ENCODE results near the gene PTPN6. TPM values are rescaled to one million over a fixed set of nuclear protein-coding genes. Genes with fewer than 3 reads are reported as not detected.

The PTPN6 gene
- polyA plus RNA-seq, 1 experiment, result 0.10 TPM

DNA sequence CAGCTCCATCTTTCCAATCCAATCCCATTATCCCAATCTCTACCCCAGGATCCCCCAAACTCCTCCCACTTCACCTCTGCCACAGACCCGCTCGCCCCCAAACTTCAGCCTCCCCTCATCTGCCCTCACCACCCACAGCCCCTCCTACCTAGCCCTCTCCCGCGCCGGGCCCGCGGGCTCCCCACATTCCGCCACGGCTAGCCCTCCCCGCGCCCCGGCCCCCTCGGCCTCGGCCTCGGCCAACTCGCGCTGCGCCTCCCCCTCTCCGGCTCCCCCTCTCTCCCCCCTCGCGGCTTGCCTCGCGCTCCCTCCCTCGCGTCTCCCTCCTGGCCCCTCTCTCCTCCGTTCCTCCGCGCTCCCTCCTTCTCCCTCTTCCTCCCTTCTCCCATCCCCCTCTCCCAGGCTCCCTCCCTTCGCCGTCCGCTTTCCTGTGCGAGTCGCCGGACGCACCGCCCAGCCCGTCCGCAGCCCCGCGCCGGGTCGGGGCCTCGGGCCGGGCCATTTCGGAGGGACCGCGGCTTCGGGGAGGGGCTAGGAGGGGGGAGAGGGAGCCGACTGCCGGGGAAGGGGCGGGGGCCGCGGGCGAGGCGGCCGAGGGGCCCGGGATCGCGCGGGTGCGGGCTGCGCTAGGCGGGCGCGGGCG, 23.7 kb upstream of the PTPN6 start, which contains the start of gene ATN1:
Gene ATN1, plus strand, starts transcription at position 581 of the 643 bp plus-strand sequence. CDS start 6,043 bp downstream, outside the sequence.
- TF ChIP-seq, protein P1, sequence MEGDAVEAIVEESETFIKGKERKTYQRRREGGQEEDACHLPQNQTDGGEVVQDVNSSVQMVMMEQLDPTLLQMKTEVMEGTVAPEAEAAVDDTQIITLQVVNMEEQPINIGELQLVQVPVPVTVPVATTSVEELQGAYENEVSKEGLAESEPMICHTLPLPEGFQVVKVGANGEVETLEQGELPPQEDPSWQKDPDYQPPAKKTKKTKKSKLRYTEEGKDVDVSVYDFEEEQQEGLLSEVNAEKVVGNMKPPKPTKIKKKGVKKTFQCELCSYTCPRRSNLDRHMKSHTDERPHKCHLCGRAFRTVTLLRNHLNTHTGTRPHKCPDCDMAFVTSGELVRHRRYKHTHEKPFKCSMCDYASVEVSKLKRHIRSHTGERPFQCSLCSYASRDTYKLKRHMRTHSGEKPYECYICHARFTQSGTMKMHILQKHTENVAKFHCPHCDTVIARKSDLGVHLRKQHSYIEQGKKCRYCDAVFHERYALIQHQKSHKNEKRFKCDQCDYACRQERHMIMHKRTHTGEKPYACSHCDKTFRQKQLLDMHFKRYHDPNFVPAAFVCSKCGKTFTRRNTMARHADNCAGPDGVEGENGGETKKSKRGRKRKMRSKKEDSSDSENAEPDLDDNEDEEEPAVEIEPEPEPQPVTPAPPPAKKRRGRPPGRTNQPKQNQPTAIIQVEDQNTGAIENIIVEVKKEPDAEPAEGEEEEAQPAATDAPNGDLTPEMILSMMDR (IDR thresholded peaks at IDR 0.05; ENCODE audit: low read depth, low read length), result no peak
- peak within 1 kb of the TSS; percentile 68 for H3K4me3 ChIP-seq (ENCODE audit: low read depth, low read length)
- no peaks in the 10 kb centered on the region for H3K27me3 ChIP-seq (ENCODE audit: control insufficient read depth, insufficient read depth, low read length)
- POLR2A ChIA-PET, result interaction anchor here (0.7 to 3.0 kb wide), 7 partner anchors 10 to 58 kb away, joined by 4 to 21 read pairs (median 7); partner anchors contain the start of genes C12orf57, RNU7-1 and SPSB2
- no peaks in the 10 kb centered on the region for H3K9me3 ChIP-seq (ENCODE audit: control insufficient read depth, insufficient read depth, low read length)
- DNase-seq (ENCODE audit: low read depth, low spot score), result peak; percentile 47
- CTCF ChIA-PET, result interaction anchor here (0.6 to 3.9 kb wide), 7 partner anchors 11 to 1155 kb away, joined by 3 to 49 read pairs (median 8); partner anchors contain the start of genes NECAP1 and SPSB2
- peak within 1 kb of the TSS; percentile 90 for H3K27ac ChIP-seq (ENCODE audit: low read depth, low read length)

DNA sequence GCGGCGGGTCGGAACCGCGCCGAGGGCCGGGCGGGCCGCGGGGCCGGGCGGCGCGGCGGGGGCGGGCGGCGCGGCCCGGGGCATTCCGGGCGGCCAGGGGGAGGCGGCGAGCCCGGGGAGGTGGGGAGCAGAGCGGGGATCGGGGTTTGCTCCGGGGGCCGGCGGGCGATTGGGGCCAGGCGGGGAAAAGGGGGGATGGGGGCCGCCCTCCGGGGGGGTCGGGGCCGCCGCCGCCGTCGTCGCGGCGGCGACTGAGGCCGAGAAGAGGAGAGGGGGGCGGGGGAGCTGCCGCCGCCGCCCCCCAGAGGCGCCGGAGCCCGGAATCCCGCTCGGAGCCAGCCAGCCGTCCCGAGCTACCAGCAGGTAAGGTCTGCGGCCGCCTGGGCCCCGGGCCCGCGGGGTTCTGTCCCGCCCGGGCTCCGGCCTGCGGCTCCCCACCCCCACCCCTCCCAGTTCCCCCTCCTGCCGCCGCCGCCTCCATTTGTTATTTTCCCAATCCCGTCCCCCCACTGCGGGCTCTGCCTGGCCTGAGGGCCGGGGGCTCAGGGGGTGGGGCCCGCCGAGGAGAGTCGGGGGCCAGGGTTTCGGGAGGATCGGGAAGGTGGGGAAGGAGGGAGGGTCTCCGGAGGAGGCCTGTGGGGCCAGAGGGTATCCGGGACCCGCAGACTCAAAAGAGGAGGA, 23.0 kb upstream of the PTPN6 start:
- Histone ChIP-seq H3K27me3 (ENCODE audit: control insufficient read depth, insufficient read depth, low read length) (no peaks in the 10 kb centered on the region), H3K27ac (ENCODE audit: low read depth, low read length) (no peak overlapping the region), H3K4me3 (ENCODE audit: low read depth, low read length) (peak overlapping the region; percentile 68), H3K9me3 (ENCODE audit: control insufficient read depth, insufficient read depth, low read length) (no peaks in the 10 kb centered on the region)
- POLR2A ChIA-PET, result interaction anchor here (1.7 to 2.0 kb wide), 2 partner anchors 10 to 16 kb away, joined by 7 to 16 read pairs; partner anchors contain the start of genes C12orf57 and RNU7-1
- TF ChIP-seq, protein P1 (IDR thresholded peaks at IDR 0.05; ENCODE audit: low read depth, low read length), result no peak
- no peak for DNase-seq (ENCODE audit: low read depth, low spot score)
- CTCF ChIA-PET, result interaction anchor here (0.7 to 1.5 kb wide), 2 partner anchors 10 to 56 kb away, joined by 3 to 6 read pairs; no protein-coding TSS in a partner anchor

DNA sequence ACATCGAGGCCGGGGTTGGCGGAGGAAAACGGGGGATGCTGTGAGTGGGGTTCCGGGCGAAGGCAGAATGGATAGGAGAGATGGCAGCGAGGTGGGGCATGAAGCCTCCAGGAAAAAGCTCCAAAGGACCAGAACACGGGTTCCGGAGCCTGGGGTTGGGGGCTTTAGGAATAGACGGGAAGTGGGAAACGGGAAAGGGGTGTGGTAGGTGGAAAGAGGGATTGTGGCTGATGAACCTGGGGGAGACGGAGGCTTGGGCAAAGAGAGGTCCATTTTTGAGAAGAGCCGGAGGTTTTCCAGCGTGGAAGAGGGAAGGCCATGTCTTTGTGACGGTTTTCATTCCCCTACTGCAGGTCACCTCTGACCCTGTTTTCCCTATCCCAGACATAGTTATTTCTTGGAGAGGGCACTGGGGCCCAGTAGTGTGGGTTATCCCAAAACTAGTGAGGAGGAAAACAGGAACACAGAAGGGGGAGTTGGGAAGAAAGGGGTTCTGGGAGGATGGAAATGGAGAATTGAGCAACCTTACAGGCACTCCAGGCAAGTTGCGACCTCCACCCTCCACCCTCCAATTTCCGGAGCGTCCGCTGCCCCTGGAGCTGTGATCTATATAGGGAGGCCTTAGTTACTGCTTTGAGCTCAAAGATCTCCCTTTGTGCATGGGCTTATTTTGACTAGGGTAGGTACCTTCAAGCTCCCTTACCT, 22.3 kb upstream of the PTPN6 start:
- peak overlapping the region; percentile 68 for H3K4me3 ChIP-seq (ENCODE audit: low read depth, low read length)
- POLR2A ChIA-PET, result interaction anchor here (1.7 to 2.0 kb wide), 2 partner anchors 9 to 15 kb away, joined by 4 to 7 read pairs; partner anchors contain the start of genes C12orf57 and RNU7-1

DNA sequence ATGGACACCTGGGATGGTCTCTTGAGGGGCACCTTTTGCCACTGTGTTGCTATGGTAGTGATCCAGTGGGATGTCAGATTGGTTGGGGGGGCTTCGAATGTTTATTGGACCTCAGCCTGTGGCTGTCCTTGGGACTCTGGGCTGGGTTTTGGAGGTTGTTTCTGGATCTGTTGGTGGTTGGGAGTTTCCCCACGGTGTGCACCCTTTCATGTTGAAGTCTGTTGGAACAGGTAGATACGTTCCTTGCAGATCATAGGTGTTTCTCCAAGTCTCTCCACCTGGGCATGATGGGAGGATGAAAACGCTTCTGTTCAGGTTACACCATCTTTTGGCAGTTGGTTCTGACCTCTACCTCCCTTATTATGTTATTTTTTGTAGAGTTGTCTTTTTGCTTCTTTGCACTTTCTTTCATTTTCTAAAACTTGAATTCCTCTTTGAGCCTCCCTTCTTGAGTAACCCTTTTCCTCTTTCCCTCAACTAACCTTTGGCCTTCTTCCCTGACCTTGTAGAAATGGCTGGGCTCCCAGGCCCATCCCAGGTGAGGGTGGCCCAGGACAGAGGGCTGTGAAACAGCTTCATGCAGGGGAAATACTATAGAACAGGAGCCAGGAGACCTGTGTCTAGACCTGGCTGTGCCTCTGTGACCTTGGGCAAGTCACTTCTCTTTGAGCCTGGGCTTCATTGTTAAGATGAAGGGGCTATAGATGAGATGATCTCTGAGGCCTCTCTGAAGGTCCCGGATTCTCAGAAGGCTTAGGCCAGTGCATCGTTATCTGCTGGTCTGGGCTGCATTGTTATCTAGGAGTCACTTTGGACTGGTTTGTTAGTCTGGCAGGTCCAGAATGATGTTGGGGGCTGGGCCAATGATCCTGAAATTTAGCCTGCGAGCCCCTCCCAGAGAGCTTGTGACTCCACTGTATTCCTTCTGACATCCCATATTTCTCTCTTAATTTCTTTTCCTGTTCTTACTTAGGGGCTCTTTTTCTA, 21.4 kb upstream of the PTPN6 start:
- ChIA-PET POLR2A (interaction anchor here (1.7 to 2.0 kb wide), 2 partner anchors 8 to 14 kb away, joined by 4 to 7 read pairs; partner anchors contain the start of genes C12orf57 and RNU7-1), CTCF (interaction anchor here (0.7 to 1.5 kb wide), 3 partner anchors 8 to 39 kb away, joined by 3 to 6 read pairs (median 4); no protein-coding TSS in a partner anchor)
- no peaks in the 10 kb centered on the region for H3K27me3 ChIP-seq (ENCODE audit: control insufficient read depth, insufficient read depth, low read length)
- no peak overlapping the region for H3K27ac ChIP-seq (ENCODE audit: low read depth, low read length)
- TF ChIP-seq, protein P1 (IDR thresholded peaks at IDR 0.05; ENCODE audit: low read depth, low read length), result no peak
- no peak for DNase-seq (ENCODE audit: low read depth, low spot score)
- H3K9me3 ChIP-seq (ENCODE audit: control insufficient read depth, insufficient read depth, low read length), result no peaks in the 10 kb centered on the region
- peak overlapping the region; percentile 68 for H3K4me3 ChIP-seq (ENCODE audit: low read depth, low read length)

More for the DNA sequence above, 22.3 kb upstream of the PTPN6 start:
- TF ChIP-seq, protein P1 (IDR thresholded peaks at IDR 0.05; ENCODE audit: low read depth, low read length), result no peak
- H3K9me3 ChIP-seq (ENCODE audit: control insufficient read depth, insufficient read depth, low read length), result no peaks in the 10 kb centered on the region
- CTCF ChIA-PET, result interaction anchor here (0.7 to 1.5 kb wide), 3 partner anchors 9 to 38 kb away, joined by 3 to 6 read pairs (median 4); no protein-coding TSS in a partner anchor
- no peak for DNase-seq (ENCODE audit: low read depth, low spot score)
- no peak overlapping the region for H3K27ac ChIP-seq (ENCODE audit: low read depth, low read length)
- no peaks in the 10 kb centered on the region for H3K27me3 ChIP-seq (ENCODE audit: control insufficient read depth, insufficient read depth, low read length)

Measured in AG04450 (cell line).